ENCODE data around the gene ZDHHC4.

- TF ChIP-seq, protein P1, sequence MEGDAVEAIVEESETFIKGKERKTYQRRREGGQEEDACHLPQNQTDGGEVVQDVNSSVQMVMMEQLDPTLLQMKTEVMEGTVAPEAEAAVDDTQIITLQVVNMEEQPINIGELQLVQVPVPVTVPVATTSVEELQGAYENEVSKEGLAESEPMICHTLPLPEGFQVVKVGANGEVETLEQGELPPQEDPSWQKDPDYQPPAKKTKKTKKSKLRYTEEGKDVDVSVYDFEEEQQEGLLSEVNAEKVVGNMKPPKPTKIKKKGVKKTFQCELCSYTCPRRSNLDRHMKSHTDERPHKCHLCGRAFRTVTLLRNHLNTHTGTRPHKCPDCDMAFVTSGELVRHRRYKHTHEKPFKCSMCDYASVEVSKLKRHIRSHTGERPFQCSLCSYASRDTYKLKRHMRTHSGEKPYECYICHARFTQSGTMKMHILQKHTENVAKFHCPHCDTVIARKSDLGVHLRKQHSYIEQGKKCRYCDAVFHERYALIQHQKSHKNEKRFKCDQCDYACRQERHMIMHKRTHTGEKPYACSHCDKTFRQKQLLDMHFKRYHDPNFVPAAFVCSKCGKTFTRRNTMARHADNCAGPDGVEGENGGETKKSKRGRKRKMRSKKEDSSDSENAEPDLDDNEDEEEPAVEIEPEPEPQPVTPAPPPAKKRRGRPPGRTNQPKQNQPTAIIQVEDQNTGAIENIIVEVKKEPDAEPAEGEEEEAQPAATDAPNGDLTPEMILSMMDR (IDR thresholded peaks at IDR 0.05; ENCODE audit: borderline replicate concordance, extremely low read depth, low read length, poor library complexity, severe bottlenecking), result no peak
- TF ChIP-seq EZH2 (IDR thresholded peaks at IDR 0.05; ENCODE audit: borderline replicate concordance, low read depth, low read length, severe bottlenecking), result no peak
Measured at GRCh38 chr7:6565655-6566054, 11.6 kb upstream of the ZDHHC4 start.

Data from DND-41 (cell line).